ENCODE data around the gene IQCH.

Gene IQCH

GRCh38 chr15:67366904-67367303 lies 112.3 kb downstream of the IQCH start:
- FAIRE-seq (no peak), DNase-seq (ENCODE audit: insufficient read length) (no peak)
- TF ChIP-seq POLR2A (IDR thresholded peaks at IDR 0.05; ENCODE audit: low read depth, low read length): no peak
- TF ChIP-seq POLR2AphosphoS5 (IDR thresholded peaks at IDR 0.05; ENCODE audit: low read depth, low read length): no peak
- TF ChIP-seq TAF1 (IDR thresholded peaks at IDR 0.05; ENCODE audit: borderline replicate concordance, low read depth, low read length): no peak

GRCh38 chr15:67369359-67369998 lies 114.9 kb downstream of the IQCH start:
- DNase-seq (ENCODE audit: insufficient read length): no peak
- no peak for TF ChIP-seq POLR2A (IDR thresholded peaks at IDR 0.05; ENCODE audit: low read depth, low read length)
- no peak for TF ChIP-seq TAF1 (IDR thresholded peaks at IDR 0.05; ENCODE audit: borderline replicate concordance, low read depth, low read length)
- no peak for TF ChIP-seq POLR2AphosphoS5 (IDR thresholded peaks at IDR 0.05; ENCODE audit: low read depth, low read length)
- no peak for FAIRE-seq

GRCh38 chr15:67370206-67370954 lies 115.8 kb downstream of the IQCH start:
- no peak for DNase-seq (ENCODE audit: insufficient read length)
- TF ChIP-seq TAF1 (IDR thresholded peaks at IDR 0.05; ENCODE audit: borderline replicate concordance, low read depth, low read length) (no peak), POLR2A (IDR thresholded peaks at IDR 0.05; ENCODE audit: low read depth, low read length) (no peak), POLR2AphosphoS5 (IDR thresholded peaks at IDR 0.05; ENCODE audit: low read depth, low read length) (no peak)
- FAIRE-seq: no peak

GRCh38 chr15:67372543-67372942 lies 118.0 kb downstream of the IQCH start:
- TF ChIP-seq POLR2AphosphoS5 (IDR thresholded peaks at IDR 0.05; ENCODE audit: low read depth, low read length) (no peak), POLR2A (IDR thresholded peaks at IDR 0.05; ENCODE audit: low read depth, low read length) (no peak), TAF1 (IDR thresholded peaks at IDR 0.05; ENCODE audit: borderline replicate concordance, low read depth, low read length) (no peak)
- DNase-seq (ENCODE audit: insufficient read length): no peak
- no peak for FAIRE-seq

- DNase-seq (ENCODE audit: insufficient read length) (no peak), FAIRE-seq (no peak)
- TF ChIP-seq TAF1 (IDR thresholded peaks at IDR 0.05; ENCODE audit: borderline replicate concordance, low read depth, low read length) (no peak), POLR2A (IDR thresholded peaks at IDR 0.05; ENCODE audit: low read depth, low read length) (no peak), POLR2AphosphoS5 (IDR thresholded peaks at IDR 0.05; ENCODE audit: low read depth, low read length) (no peak)
Observed at GRCh38 chr15:67372986-67373675, 118.5 kb downstream of the IQCH start.

GRCh38 chr15:67373971-67374370 lies 119.4 kb downstream of the IQCH start:
- DNase-seq (ENCODE audit: insufficient read length) (no peak), FAIRE-seq (no peak)
- TF ChIP-seq POLR2AphosphoS5 (IDR thresholded peaks at IDR 0.05; ENCODE audit: low read depth, low read length) (no peak), TAF1 (IDR thresholded peaks at IDR 0.05; ENCODE audit: borderline replicate concordance, low read depth, low read length) (no peak), POLR2A (IDR thresholded peaks at IDR 0.05; ENCODE audit: low read depth, low read length) (no peak)

GRCh38 chr15:67379530-67379929 lies 124.9 kb downstream of the IQCH start:
- TF ChIP-seq TAF1 (IDR thresholded peaks at IDR 0.05; ENCODE audit: borderline replicate concordance, low read depth, low read length) (no peak), POLR2A (IDR thresholded peaks at IDR 0.05; ENCODE audit: low read depth, low read length) (no peak), POLR2AphosphoS5 (IDR thresholded peaks at IDR 0.05; ENCODE audit: low read depth, low read length) (no peak)
- FAIRE-seq (no peak), DNase-seq (ENCODE audit: insufficient read length) (no peak)

GRCh38 chr15:67380921-67381320 lies 126.3 kb downstream of the IQCH start:
- TF ChIP-seq POLR2AphosphoS5 (IDR thresholded peaks at IDR 0.05; ENCODE audit: low read depth, low read length) (no peak), POLR2A (IDR thresholded peaks at IDR 0.05; ENCODE audit: low read depth, low read length) (no peak), TAF1 (IDR thresholded peaks at IDR 0.05; ENCODE audit: borderline replicate concordance, low read depth, low read length) (no peak)
- DNase-seq (ENCODE audit: insufficient read length): no peak
- FAIRE-seq: no peak

- TF ChIP-seq POLR2AphosphoS5 (IDR thresholded peaks at IDR 0.05; ENCODE audit: low read depth, low read length) (no peak), POLR2A (IDR thresholded peaks at IDR 0.05; ENCODE audit: low read depth, low read length) (no peak), TAF1 (IDR thresholded peaks at IDR 0.05; ENCODE audit: borderline replicate concordance, low read depth, low read length) (no peak)
- DNase-seq (ENCODE audit: insufficient read length) (no peak), FAIRE-seq (no peak)
Observed at GRCh38 chr15:67381416-67382045, 126.9 kb downstream of the IQCH start.

- FAIRE-seq (no peak), DNase-seq (ENCODE audit: insufficient read length) (no peak)
- TF ChIP-seq POLR2A (IDR thresholded peaks at IDR 0.05; ENCODE audit: low read depth, low read length) (no peak), POLR2AphosphoS5 (IDR thresholded peaks at IDR 0.05; ENCODE audit: low read depth, low read length) (no peak), TAF1 (IDR thresholded peaks at IDR 0.05; ENCODE audit: borderline replicate concordance, low read depth, low read length) (no peak)
Observed at GRCh38 chr15:67382723-67383122, 128.1 kb downstream of the IQCH start.

- DNase-seq (ENCODE audit: insufficient read length): no peak
- no peak for FAIRE-seq
Observed at GRCh38 chr15:67383899-67384298, 129.3 kb downstream of the IQCH start.

More at GRCh38 chr15:67383899-67384298, 129.3 kb downstream of the IQCH start:
- TF ChIP-seq TAF1 (IDR thresholded peaks at IDR 0.05; ENCODE audit: borderline replicate concordance, low read depth, low read length) (no peak), POLR2A (IDR thresholded peaks at IDR 0.05; ENCODE audit: low read depth, low read length) (no peak), POLR2AphosphoS5 (IDR thresholded peaks at IDR 0.05; ENCODE audit: low read depth, low read length) (no peak)
